HuH-7 (cell line): ENCODE results near the gene CPOX.
"Not testable (repeated sequence)": the region's sequence is repeated elsewhere in the genome, so short reads cannot be mapped to it uniquely, and the experiment has no call there.

Experiments used
- DNase-seq: peaks from one replicate; pipeline ENCODE4 v3.0.0; 2011; ENCODE audit warnings: low spot score

The CPOX gene

GRCh38 chr3:98561727-98562521 lies 31.5 kb downstream of the CPOX start:
- DNase-seq: no peak

- no peak for DNase-seq
Observed at GRCh38 chr3:98560911-98561310, 32.5 kb downstream of the CPOX start.

- not testable (repeated sequence) for DNase-seq
Observed at GRCh38 chr3:98559769-98560168, 33.6 kb downstream of the CPOX start.

- no peak for DNase-seq
Observed at GRCh38 chr3:98558100-98558827, 35.1 kb downstream of the CPOX start.

GRCh38 chr3:98557324-98558010 lies 35.9 kb downstream of the CPOX start:
- DNase-seq: no peak

GRCh38 chr3:98556164-98557130 lies 37.0 kb downstream of the CPOX start:
- no peak for DNase-seq

- DNase-seq: no peak
Observed at GRCh38 chr3:98555025-98555379, 38.4 kb downstream of the CPOX start.

- no peak for DNase-seq
Observed at GRCh38 chr3:98554580-98554979, 38.8 kb downstream of the CPOX start.

- no peak for DNase-seq
Observed at GRCh38 chr3:98553753-98554152, 39.7 kb downstream of the CPOX start.

- no peak for DNase-seq
Observed at GRCh38 chr3:98553021-98553563, 40.3 kb downstream of the CPOX start.

- DNase-seq: no peak
Observed at GRCh38 chr3:98552232-98553020, 41.0 kb downstream of the CPOX start.

GRCh38 chr3:98551754-98552153 lies 41.7 kb downstream of the CPOX start:
- no peak for DNase-seq

GRCh38 chr3:98551236-98551635 lies 42.2 kb downstream of the CPOX start:
- DNase-seq: no peak

- no peak for DNase-seq
Observed at GRCh38 chr3:98550833-98551232, 42.6 kb downstream of the CPOX start.

- no peak for DNase-seq
Observed at GRCh38 chr3:98548544-98548943, 44.9 kb downstream of the CPOX start.

- DNase-seq: no peak
Observed at GRCh38 chr3:98545940-98546339, 47.5 kb downstream of the CPOX start.

- DNase-seq: no peak
Observed at GRCh38 chr3:98542623-98543022, 50.8 kb downstream of the CPOX start.

- no peak for DNase-seq
Observed at GRCh38 chr3:98541695-98542094, 51.7 kb downstream of the CPOX start.

GRCh38 chr3:98540346-98540745 lies 53.1 kb downstream of the CPOX start:
- DNase-seq: no peak

GRCh38 chr3:98536456-98537017 lies 56.9 kb downstream of the CPOX start:
- no peak for DNase-seq
